EL (cell line): Measurements from ENCODE around the gene NOTCH2NLA.
"Not testable (repeated sequence)": the region's sequence is repeated elsewhere in the genome, so short reads cannot be mapped to it uniquely, and the experiment has no call there.

Experiments used
- DNase-seq: peaks from one replicate; pipeline ENCODE4 v3.0.0-alpha.2; 2016

The NOTCH2NLA gene

GRCh38 chr1:146144465-146144864 is 84.4 kb downstream of the NOTCH2NLA start, which contains the start of gene NBPF10:
TSS of gene NBPF10 (minus strand) at chr1:146144804. CDS start at chr1:146144769, 35 bp downstream.
- DNase-seq = not testable (repeated sequence)
